Stimulated activated CD4-positive, alpha-beta T cell treated with anti-CD3 and anti-CD28 coated beads, Interleukin-1b, Interleukin-23, amount 100 ng/mL, for 4 hours (primary cell): ENCODE data around the gene SGPP2.

Experiments
- DNase-seq, 2 donors: peaks; one replicate each; pipeline ENCODE4 v3.0.0-alpha.2; 2020; ENCODE audit warnings: low read depth in 2 of 2

Gene SGPP2

DNA sequence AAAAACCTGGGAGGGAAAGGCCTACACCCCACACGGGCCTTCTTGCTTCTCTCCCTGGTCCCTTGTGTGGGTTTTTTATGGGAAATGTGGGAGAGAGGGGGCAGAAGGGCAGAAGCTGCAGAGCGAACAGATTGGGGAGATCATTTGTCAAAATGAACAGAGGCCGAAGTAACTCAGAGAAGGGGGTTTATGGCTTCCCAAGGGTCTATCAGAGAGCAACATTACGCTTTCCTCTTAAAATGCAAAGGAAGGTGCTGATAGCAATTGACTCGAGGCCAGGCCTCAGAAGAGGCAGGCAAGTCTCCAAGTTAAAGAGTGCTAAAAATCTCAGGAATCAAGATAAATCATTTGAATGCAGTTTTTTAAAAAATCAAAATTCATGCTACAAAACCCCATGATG lies 101.5 kb downstream of the SGPP2 start:
- no peak for DNase-seq

DNA sequence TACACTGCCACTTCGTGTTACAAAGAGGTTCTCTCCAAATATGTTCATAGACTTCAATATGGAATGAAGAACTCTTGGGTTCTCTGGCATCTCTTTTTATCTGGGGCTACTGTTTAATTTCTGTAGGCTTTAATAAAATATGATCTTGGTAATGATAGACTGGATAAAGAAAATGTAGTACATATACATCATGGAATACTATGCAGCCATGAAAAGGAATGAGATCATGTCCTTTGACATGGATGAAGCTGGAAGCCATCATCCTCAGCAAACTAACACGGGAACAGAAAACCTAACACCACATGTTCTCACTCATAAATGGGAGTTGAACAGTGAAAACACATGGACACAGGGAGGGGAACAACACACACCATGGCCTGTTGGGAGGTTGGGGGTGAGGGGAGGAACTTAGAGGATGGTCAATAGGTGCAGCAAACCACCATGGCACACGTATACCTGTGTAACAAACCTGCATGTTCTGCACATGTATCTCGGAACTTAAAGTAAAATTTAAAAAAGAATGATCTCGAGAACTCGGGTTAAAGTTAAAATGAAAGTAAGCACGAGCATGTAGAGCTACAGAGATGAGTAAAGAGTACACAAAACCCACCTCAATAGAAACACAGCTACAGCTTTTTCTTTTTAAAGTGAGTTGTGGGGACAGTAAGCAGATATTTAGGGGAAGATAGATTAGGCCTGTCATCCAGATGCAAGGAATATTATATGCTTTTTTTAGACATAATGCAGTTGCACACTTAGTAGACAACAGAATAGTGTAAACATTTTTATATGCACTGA lies 102.3 kb downstream of the SGPP2 start:
- DNase-seq, result no peak

DNA sequence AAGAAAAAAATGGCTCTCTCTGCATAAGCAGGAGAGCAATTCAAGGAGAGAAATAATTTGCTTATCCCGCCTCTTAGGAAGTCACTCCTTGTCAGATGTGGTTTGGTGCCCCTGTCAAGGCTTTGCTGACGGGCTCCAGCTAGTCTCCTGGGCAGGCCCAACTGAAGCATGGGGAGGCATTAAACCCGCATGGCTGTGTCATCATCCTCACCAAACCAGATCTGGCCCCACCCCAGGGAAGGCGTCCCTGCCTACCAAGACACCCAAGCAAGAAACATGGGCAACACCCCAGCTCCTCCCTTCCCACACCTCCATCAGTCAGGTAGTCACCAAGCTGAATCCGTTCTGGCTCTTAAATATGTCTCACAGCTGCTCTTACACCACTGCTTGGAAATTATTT lies 108.0 kb downstream of the SGPP2 start:
- DNase-seq, result no peak

DNA sequence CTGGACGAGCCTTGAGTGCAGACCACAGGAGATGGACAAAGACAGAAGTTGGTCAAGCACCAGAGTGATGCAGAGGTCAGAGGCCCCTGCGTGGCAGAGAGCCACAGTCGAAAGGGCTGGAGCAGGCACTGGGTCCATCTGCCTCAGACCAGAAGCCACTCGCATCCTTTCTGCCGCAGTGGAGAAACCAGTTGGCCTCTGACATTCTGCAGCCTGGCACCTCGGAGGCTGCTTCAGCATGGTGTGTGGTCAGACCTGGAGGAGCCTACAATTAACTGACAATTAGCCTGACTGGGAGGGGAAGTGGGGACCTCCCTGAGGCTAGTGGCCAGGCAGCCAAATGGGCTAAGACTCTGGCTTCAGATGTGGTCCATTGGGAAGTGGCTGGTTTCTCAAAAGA lies 111.1 kb downstream of the SGPP2 start:
- no peak for DNase-seq

DNA sequence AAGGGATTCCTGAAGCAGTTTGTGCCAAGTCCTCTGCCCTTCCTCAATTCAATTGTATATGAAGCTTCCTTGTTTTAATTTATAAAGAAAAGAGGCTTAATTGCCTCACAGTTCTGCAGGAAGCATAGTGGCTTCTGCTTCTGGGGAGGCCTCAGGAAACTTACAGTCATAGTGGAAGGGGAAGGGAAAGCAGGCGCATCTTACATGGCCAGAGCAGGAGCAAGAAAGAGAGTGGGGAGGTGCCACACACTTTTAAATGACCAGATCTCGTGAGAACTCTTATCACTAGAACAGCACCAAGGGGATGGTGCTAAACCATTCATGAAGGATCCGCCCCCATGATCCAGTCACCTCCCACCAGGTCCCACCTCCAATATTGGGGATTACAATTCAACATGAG lies 114.2 kb downstream of the SGPP2 start:
- DNase-seq, result no peak

DNA sequence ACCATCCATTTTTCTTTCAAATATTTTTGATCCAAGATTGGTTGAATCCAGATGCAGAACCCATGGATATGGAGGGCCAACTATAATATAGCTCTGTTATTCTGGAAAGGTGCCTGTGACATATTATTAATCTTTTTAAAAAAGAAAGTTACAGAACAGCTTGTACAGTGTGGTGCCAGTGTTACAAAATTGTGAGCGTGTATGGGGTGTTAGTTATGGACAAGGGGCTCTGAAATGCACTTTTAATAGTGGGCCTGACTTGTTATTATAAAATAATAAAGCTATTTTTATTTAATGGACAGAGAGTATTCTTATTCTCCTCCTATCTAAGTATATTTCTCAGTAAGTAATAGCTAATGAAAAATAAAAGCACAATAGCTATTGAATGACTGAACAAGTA lies 120.3 kb downstream of the SGPP2 start:
- DNase-seq, result no peak

GRCh38 chr2:222545823-222546795 lies 121.8 kb downstream of the SGPP2 start:
- DNase-seq, result no peak

DNA sequence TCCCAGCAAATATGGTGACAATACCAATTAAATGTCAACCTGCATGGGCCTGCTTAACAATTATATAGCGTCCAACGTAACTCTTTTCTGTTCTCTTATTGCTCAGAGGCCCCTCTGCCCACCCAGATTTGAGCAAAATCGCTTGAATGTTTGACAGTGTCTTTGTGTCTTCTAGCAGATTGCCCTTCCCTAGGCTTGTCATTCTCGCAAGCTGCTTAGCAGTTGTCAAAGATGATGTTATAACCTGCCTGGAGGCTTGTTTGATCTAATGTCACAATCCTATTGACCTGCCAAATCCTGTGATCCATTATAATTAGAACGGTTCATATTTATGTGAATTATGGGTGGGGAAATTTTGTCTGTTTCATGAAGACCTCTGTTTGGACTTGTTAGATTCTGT lies 122.7 kb downstream of the SGPP2 start:
- DNase-seq, result no peak

- no peak for DNase-seq
These were observed 124.6 kb downstream of the SGPP2 start for GRCh38 chr2:222548992-222549391.

GRCh38 chr2:222554517-222554916 lies 130.2 kb downstream of the SGPP2 start:
- no peak for DNase-seq

GRCh38 chr2:222561151-222561550 lies 136.8 kb downstream of the SGPP2 start:
- DNase-seq, result no peak

DNA sequence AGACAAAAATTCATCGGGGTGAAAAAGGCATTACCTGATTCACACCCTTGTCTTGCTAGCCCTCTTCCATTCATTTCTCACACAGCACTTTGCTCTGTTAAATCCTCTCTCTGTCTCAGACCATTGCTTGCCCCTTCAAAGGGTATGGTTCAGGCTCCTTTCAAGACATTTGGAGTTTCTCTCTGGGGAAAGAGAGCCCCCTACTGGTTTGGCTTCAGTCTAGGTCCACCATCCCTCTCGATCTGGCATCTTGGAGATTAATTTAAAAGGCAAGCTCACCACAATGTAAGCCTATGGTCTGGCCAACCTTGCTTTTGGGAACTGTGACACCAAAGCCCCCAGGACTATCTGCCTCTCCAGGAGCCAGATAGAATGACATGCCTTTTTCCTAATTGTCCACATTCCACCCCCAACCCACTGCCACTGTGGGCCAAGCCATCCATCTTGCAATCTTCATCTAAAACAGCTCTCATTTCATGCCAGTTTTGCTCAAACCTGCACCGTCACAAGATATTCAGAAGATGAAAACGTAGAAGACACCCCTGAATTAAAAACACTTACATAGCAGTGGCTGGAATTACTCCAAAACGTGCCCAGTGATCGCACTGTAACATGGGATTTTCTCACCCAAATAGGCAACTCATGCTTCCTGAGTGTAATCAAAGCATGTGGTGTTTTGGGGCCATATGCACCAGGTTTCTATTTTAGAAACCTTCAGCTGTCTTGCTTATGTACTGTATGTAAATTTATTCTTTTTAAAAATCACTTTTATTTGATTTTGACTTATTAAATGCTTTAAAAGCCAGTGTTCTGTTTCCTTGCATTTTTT lies 137.7 kb downstream of the SGPP2 start:
- peak in 1 of 2 donors; percentile 13 for DNase-seq

- DNase-seq, result no peak
These were observed 138.9 kb downstream of the SGPP2 start for GRCh38 chr2:222563106-222563718.

GRCh38 chr2:222563936-222564335 lies 139.6 kb downstream of the SGPP2 start:
- DNase-seq, result no peak

DNA sequence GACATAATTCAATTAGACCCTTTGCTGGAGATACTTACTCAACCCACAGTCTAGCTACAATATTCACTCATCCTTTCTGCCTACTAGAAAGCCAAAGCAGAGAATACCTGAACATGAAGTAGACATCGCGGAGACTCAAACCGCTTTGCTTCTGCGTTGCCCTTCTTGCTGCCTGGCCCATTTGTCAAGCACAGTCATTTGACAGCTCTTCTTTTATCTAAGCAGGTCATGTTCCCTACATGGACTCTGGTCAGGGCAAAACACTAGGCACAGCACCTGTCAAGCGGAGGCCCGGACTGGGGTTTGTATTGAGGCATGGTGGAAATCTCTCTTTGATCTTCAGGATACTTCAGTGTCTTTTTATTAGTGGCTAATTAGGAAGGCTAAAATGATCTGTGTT lies 141.9 kb downstream of the SGPP2 start:
- DNase-seq, result no peak

- DNase-seq, result no peak
These were observed 144.5 kb downstream of the SGPP2 start for GRCh38 chr2:222568865-222569264.

DNA sequence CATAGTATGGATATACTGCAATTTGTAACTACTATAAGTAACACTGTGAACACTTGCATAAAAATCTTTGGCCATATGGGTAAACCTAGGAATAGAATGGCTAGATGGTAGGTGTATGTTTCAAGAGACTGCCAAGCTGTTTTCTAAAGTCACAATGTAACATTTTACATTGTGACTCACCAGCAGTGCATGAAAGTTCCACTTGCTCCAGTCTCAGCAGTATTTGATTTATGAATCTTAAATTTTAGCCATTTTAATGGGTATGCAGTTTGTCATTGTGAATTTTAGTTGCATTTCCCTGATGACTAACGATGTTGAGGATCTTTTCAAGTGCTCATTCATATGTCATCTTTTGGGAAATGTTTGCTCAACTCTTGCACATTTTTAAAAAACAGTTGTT lies 145.5 kb downstream of the SGPP2 start:
- no peak for DNase-seq

GRCh38 chr2:222572264-222572721 lies 147.9 kb downstream of the SGPP2 start:
- DNase-seq, result no peak

- DNase-seq, result no peak
These were observed 148.4 kb downstream of the SGPP2 start for GRCh38 chr2:222572751-222573174.

DNA sequence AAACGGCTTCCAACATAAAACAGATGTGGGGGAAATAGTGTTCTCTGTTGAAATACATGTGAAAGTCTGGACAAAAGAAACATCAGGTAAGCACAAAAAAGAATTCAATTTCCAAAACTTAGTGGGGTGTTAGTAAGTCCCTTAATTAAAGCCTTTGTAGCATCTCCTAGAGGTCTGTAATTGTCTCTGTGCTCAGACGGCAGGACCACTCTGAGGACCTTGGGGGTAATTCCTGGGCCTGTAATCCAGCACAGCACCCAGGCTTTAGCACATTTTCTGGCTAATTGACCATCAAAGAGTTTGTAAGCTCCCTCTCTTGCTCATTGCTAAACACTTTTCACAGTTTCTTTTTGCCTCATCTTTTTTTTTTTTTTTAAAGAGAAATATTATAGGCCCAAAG lies 151.3 kb downstream of the SGPP2 start:
- DNase-seq, result no peak
